H9 (cell line): ENCODE results near the gene SLC25A34. TPM values are rescaled to one million over a fixed set of nuclear protein-coding genes. Genes with fewer than 3 reads are reported as not detected.

Experiments
- DNase-seq: peaks from one replicate; pipeline ENCODE4 v3.0.0-alpha.2; 2017
- H2AFZ ChIP-seq: one replicate; pipeline ENCODE4 v1.6.1; 2013; ENCODE audit warnings: mild to moderate bottlenecking, low read length, control low read depth, moderate library complexity
- H2AK5ac ChIP-seq: 2 replicates; pipeline ENCODE4 v1.6.1; 2013; ENCODE audit warnings: low read length, control low read depth, mixed read lengths; ENCODE audit not compliant: insufficient read length
- H2BK120ac ChIP-seq: one replicate; pipeline ENCODE4 v1.6.1; 2013; ENCODE audit warnings: low read depth, mild to moderate bottlenecking, low read length, control low read depth, inconsistent platforms; ENCODE audit not compliant: poor library complexity, severe bottlenecking
- H2BK12ac ChIP-seq: 2 replicates; pipeline ENCODE4 v1.6.1; 2013; ENCODE audit warnings: low read length, control low read depth, mixed read lengths, low read depth; ENCODE audit not compliant: insufficient read length
- H2BK15ac ChIP-seq: 2 replicates; pipeline ENCODE4 v1.6.1; 2013; ENCODE audit warnings: low read depth, low read length, control low read depth
- H2BK20ac ChIP-seq: one replicate; pipeline ENCODE4 v1.6.1; 2013; ENCODE audit warnings: low read depth, mild to moderate bottlenecking, low read length, control low read depth, inconsistent platforms; ENCODE audit not compliant: poor library complexity, severe bottlenecking
- H2BK5ac ChIP-seq: 2 replicates; pipeline ENCODE4 v1.6.1; 2013; ENCODE audit warnings: low read length, control low read depth, mixed read lengths; ENCODE audit not compliant: insufficient read length
- H3K14ac ChIP-seq: 2 replicates; pipeline ENCODE4 v1.6.1; 2013; ENCODE audit warnings: low read length, control low read depth; ENCODE audit not compliant: insufficient read depth
- H3K18ac ChIP-seq: 2 replicates; pipeline ENCODE4 v1.6.1; 2013; ENCODE audit warnings: low read depth, mild to moderate bottlenecking, mixed read lengths, low read length, control low read depth; ENCODE audit not compliant: insufficient read length
- H3K23ac ChIP-seq: 2 replicates; pipeline ENCODE4 v1.6.1; 2013; ENCODE audit warnings: low read length, control low read depth, mixed read lengths, low read depth; ENCODE audit not compliant: insufficient read length
- H3K23me2 ChIP-seq: 2 replicates; pipeline ENCODE4 v1.6.1; 2013; ENCODE audit warnings: low read depth, mild to moderate bottlenecking, mixed read lengths, low read length, control low read depth; ENCODE audit not compliant: insufficient read length, poor library complexity, severe bottlenecking
- H3K27ac ChIP-seq: 2 replicates; pipeline ENCODE4 v1.5.1; 2013; ENCODE audit warnings: low read length, control low read depth, mixed read lengths, low read depth; ENCODE audit not compliant: insufficient read length
- H3K27me3 ChIP-seq: 2 replicates; pipeline ENCODE4 v1.6.1; 2013; ENCODE audit warnings: low read length, control low read depth, inconsistent platforms; ENCODE audit not compliant: insufficient read depth
- H3K4ac ChIP-seq: 2 replicates; pipeline ENCODE4 v1.6.1; 2013; ENCODE audit warnings: low read depth, mild to moderate bottlenecking, control low read depth, inconsistent platforms, low read length, moderate library complexity
- H3K4me1 ChIP-seq: 2 replicates; pipeline ENCODE4 v1.6.1; 2013; ENCODE audit warnings: low read length, control low read depth, inconsistent platforms; ENCODE audit not compliant: insufficient read depth
- H3K4me2 ChIP-seq: 2 replicates; pipeline ENCODE4 v1.6.1; 2013; ENCODE audit warnings: low read length, control low read depth, mixed read lengths; ENCODE audit not compliant: insufficient read length, insufficient read depth
- H3K56ac ChIP-seq: 2 replicates; pipeline ENCODE4 v1.6.1; 2013; ENCODE audit warnings: low read depth, mild to moderate bottlenecking, mixed read lengths, low read length, control low read depth; ENCODE audit not compliant: insufficient read length
- H3K79me1 ChIP-seq: 2 replicates; pipeline ENCODE4 v1.6.1; 2013; ENCODE audit warnings: low read depth, mild to moderate bottlenecking, moderate library complexity, low read length, control low read depth, inconsistent platforms; ENCODE audit not compliant: insufficient read depth, poor library complexity, severe bottlenecking
- H3K79me2 ChIP-seq: 2 replicates; pipeline ENCODE4 v1.6.1; 2013; ENCODE audit warnings: low read length, control low read depth, inconsistent platforms; ENCODE audit not compliant: insufficient read depth
- H3K9ac ChIP-seq: 2 replicates; pipeline ENCODE4 v1.6.1; 2013; ENCODE audit warnings: low read length, control low read depth, mixed read lengths; ENCODE audit not compliant: insufficient read length; ENCODE audit errors: extremely low read depth
- H3K9me3 ChIP-seq: one replicate; pipeline ENCODE4 v1.6.1; 2013; ENCODE audit warnings: low read depth, low read length, inconsistent platforms; ENCODE audit not compliant: control insufficient read depth
- H3T11ph ChIP-seq: one replicate; pipeline ENCODE4 v1.6.1; 2013; ENCODE audit warnings: mild to moderate bottlenecking, low read length, control low read depth, inconsistent platforms
- H4K20me1 ChIP-seq: one replicate; pipeline ENCODE4 v1.6.1; 2013; ENCODE audit not compliant: control insufficient read depth, insufficient read length, insufficient read depth
- H4K5ac ChIP-seq: 2 replicates; pipeline ENCODE4 v1.6.1; 2013; ENCODE audit warnings: low read depth, mild to moderate bottlenecking, mixed read lengths, low read length, control low read depth; ENCODE audit not compliant: insufficient read length
- H4K8ac ChIP-seq: replicated peaks from 2 replicates; pipeline ENCODE4 v1.6.1; 2013; ENCODE audit warnings: low read length, control low read depth, mixed read lengths, low read depth; ENCODE audit not compliant: insufficient read length
- H4K91ac ChIP-seq: 2 replicates; pipeline ENCODE4 v1.6.1; 2013; ENCODE audit warnings: low read depth, mild to moderate bottlenecking, moderate library complexity, mixed read lengths, low read length, control low read depth; ENCODE audit not compliant: insufficient read length
- H3K27ac Mint-ChIP-seq, 3 experiments: 2 replicates in 2 of 3; 3 replicates in 1 of 3; pipeline ENCODE4 v1.8.0; 2020 to 2021; ENCODE audit warnings: mixed read lengths in 3 of 3, mild to moderate bottlenecking in 1 of 3, moderate library complexity in 1 of 3
- H3K27me3 Mint-ChIP-seq: 2 replicates; pipeline ENCODE4 v1.8.0; 2021; ENCODE audit warnings: low read depth, mild to moderate bottlenecking, moderate library complexity, mixed read lengths
- H3K36me3 Mint-ChIP-seq, 3 experiments: 2 replicates in 2 of 3; 3 replicates in 1 of 3; pipeline ENCODE4 v1.8.0; 2020 to 2021; ENCODE audit warnings: low read depth in 3 of 3, mixed read lengths in 3 of 3; ENCODE audit not compliant: insufficient read depth in 1 of 3
- H3K4me1 Mint-ChIP-seq, 2 experiments: 2 replicates each; pipeline ENCODE4 v1.8.0; 2020; ENCODE audit warnings: mixed read lengths in 2 of 2
- H3K4me3 Mint-ChIP-seq, 2 experiments: 2 replicates in 1 of 2; 3 replicates in 1 of 2; pipeline ENCODE4 v1.8.0; 2020 to 2021; ENCODE audit warnings: mild to moderate bottlenecking in 2 of 2, mixed read lengths in 2 of 2, moderate library complexity in 1 of 2
- H3K9me3 Mint-ChIP-seq, 2 experiments: 2 replicates in 1 of 2; 3 replicates in 1 of 2; pipeline ENCODE4 v1.8.0; 2020; ENCODE audit warnings: mild to moderate bottlenecking in 2 of 2, mixed read lengths in 2 of 2, moderate library complexity in 1 of 2
- CTCF ChIP-seq: fragments of 200-600 bp; sonication (generic); conservative IDR thresholded peaks from 3 replicates; pipeline ENCODE4 v1.8.0; 2021; ENCODE audit warnings: antibody characterized with exemption, mild to moderate bottlenecking
- WGBS: extraction: QIAGEN DNeasy Blood & Tissue Kit; methylation state at CpG from one replicate; pipeline ENCODE4 v1.1.7; 2013; ENCODE audit warnings: missing lambda C conversion rate, low lambda C conversion rate, mixed read lengths; ENCODE audit not compliant: insufficient read length; ENCODE audit errors: extremely low coverage; 5-methylcytosine and 5-hydroxymethylcytosine counted together
- total RNA-seq: library from RNA; stranded (reverse); gene quantifications from 2 replicates; pipeline ENCODE4 v1.2.1, GENCODE V29; 2021

The SLC25A34 gene
- total RNA-seq, 1 experiment from 2014 or later = 1.5 TPM

GRCh38 chr1:15758343-15758931 is 22.4 kb downstream of the SLC25A34 start, which contains the start of gene FBLIM1:
FBLIM1 (plus strand) TSS chr1:15758795; CDS start chr1:15764984, 6,189 bp downstream.
- H2BK5ac ChIP-seq = no peak within 1 kb of the TSS
- H3K4me2 ChIP-seq = peak within 1 kb of the TSS; percentile 89
- no CpG with 5 or more reads among the region's 58 CpGs for WGBS
- H2AK5ac ChIP-seq = no peak within 1 kb of the TSS
- H3K27ac ChIP-seq = no peak within 1 kb of the TSS
- peak within 1 kb of the TSS; percentile 93 for H3K14ac ChIP-seq
- peaks cover 40 to 49% of the 10 kb centered on the region in 2 experiments for H3K4me1 Mint-ChIP-seq
- H3K9ac ChIP-seq = peak within 1 kb of the TSS; percentile 76
- H3K27ac Mint-ChIP-seq = peak within 1 kb of the TSS in 2 of 3 experiments; percentile 85 to 97; a peak in 5 of 7 replicates
- peaks cover 19% of the 10 kb centered on the region for H3K27me3 Mint-ChIP-seq
- no peak within 1 kb of the TSS for H2BK20ac ChIP-seq
- no peak within 1 kb of the TSS for H4K91ac ChIP-seq
- H3K79me1 ChIP-seq = no peaks in the 10 kb centered on the region
- H3K36me3 Mint-ChIP-seq = peaks cover 5 to 11% (median 11%) of the 10 kb centered on the region in 3 experiments; a peak in 6 of 7 replicates
- DNase-seq = peak; percentile 68
- H3K18ac ChIP-seq = peak within 1 kb of the TSS; percentile 90
- H3K23me2 ChIP-seq = peaks cover 14% of the 10 kb centered on the region
- H3K4me1 ChIP-seq = peaks cover 18% of the 10 kb centered on the region; the same call in 1 of the 2 replicates
- no peak within 1 kb of the TSS for H3T11ph ChIP-seq
- H3K9me3 Mint-ChIP-seq = no peaks in the 10 kb centered on the region
- no peaks in the 10 kb centered on the region for H3K9me3 ChIP-seq
- H4K20me1 ChIP-seq = no peaks in the 10 kb centered on the region
- H2BK15ac ChIP-seq = no peak within 1 kb of the TSS
- H3K79me2 ChIP-seq = peaks cover 21% of the 10 kb centered on the region; the same call in 1 of the 2 replicates
- no peak within 1 kb of the TSS for H2BK120ac ChIP-seq
- H4K5ac ChIP-seq = no peak within 1 kb of the TSS
- H2AFZ ChIP-seq = no peak within 1 kb of the TSS
- H4K8ac ChIP-seq = no peak within 1 kb of the TSS
- H3K27me3 ChIP-seq = no peaks in the 10 kb centered on the region
- no peak for TF ChIP-seq CTCF
- H2BK12ac ChIP-seq = no peak within 1 kb of the TSS
- H3K4ac ChIP-seq = peak within 1 kb of the TSS; percentile 71
- no peak within 1 kb of the TSS for H3K23ac ChIP-seq
- H3K56ac ChIP-seq = no peak within 1 kb of the TSS
- peak within 1 kb of the TSS; percentile 84 to 89 for H3K4me3 Mint-ChIP-seq
